ENCODE results near the gene ALDH1A2.
A peak's percentile ranks its signal among the peaks of the same experiment; 100 is the strongest.

Gene ALDH1A2

GRCh38 chr15:57931570-57931969 is 133.9 kb downstream of the ALDH1A2 start:
- no peak overlapping the region for H3K4me3 ChIP-seq (ENCODE audit: low read depth, low read length)
- TF ChIP-seq CTCF (IDR thresholded peaks at IDR 0.05; ENCODE audit: control insufficient read depth, extremely low read depth, insufficient read depth): no peak
- DNase-seq (ENCODE audit: low read depth): no peak

- DNase-seq (ENCODE audit: low read depth): no peak
- TF ChIP-seq CTCF (IDR thresholded peaks at IDR 0.05; ENCODE audit: control insufficient read depth, extremely low read depth, insufficient read depth): no peak
- no peak overlapping the region for H3K4me3 ChIP-seq (ENCODE audit: low read depth, low read length)
These were observed 138.3 kb downstream of the ALDH1A2 start for GRCh38 chr15:57927091-57927631.

GRCh38 chr15:57925650-57926049 is 139.9 kb downstream of the ALDH1A2 start:
- DNase-seq (ENCODE audit: low read depth): no peak
- H3K4me3 ChIP-seq (ENCODE audit: low read depth, low read length): no peak overlapping the region
- no peak for TF ChIP-seq CTCF (IDR thresholded peaks at IDR 0.05; ENCODE audit: control insufficient read depth, extremely low read depth, insufficient read depth)

GRCh38 chr15:57924598-57924997 is 140.9 kb downstream of the ALDH1A2 start:
- TF ChIP-seq CTCF (IDR thresholded peaks at IDR 0.05; ENCODE audit: control insufficient read depth, extremely low read depth, insufficient read depth): no peak
- DNase-seq (ENCODE audit: low read depth): no peak
- H3K4me3 ChIP-seq (ENCODE audit: low read depth, low read length): no peak overlapping the region

GRCh38 chr15:57923750-57924149 is 141.8 kb downstream of the ALDH1A2 start:
- no peak overlapping the region for H3K4me3 ChIP-seq (ENCODE audit: low read depth, low read length)
- TF ChIP-seq CTCF (IDR thresholded peaks at IDR 0.05; ENCODE audit: control insufficient read depth, extremely low read depth, insufficient read depth): no peak
- peak; percentile 50 for DNase-seq (ENCODE audit: low read depth)

- peak; percentile 59 for DNase-seq (ENCODE audit: low read depth)
- no peak overlapping the region for H3K4me3 ChIP-seq (ENCODE audit: low read depth, low read length)
- no peak for TF ChIP-seq CTCF (IDR thresholded peaks at IDR 0.05; ENCODE audit: control insufficient read depth, extremely low read depth, insufficient read depth)
These were observed 142.2 kb downstream of the ALDH1A2 start for GRCh38 chr15:57923306-57923705.

GRCh38 chr15:57922776-57923175 is 142.7 kb downstream of the ALDH1A2 start:
- peak; percentile 7; the same call in 1 of the 2 replicates for TF ChIP-seq CTCF (IDR thresholded peaks at IDR 0.05; ENCODE audit: control insufficient read depth, extremely low read depth, insufficient read depth)
- peak; percentile 78 for DNase-seq (ENCODE audit: low read depth)
- H3K4me3 ChIP-seq (ENCODE audit: low read depth, low read length): no peak overlapping the region

Measured in LNCaP clone FGC (cell line).